HuH-7.5 (cell line): ENCODE measurements around the gene TTL.
"Not testable (repeated sequence)": the region's sequence is repeated elsewhere in the genome, so short reads cannot be mapped to it uniquely, and the experiment has no call there.

Experiments used
- DNase-seq: peaks from one replicate; pipeline ENCODE4 v3.0.0; 2011; ENCODE audit warnings: low spot score

TTL gene

GRCh38 chr2:112481528-112482233 lies at the start of gene TTL:
Gene TTL (plus strand): TSS chr2:112482156. CDS start chr2:112482345, 189 bp downstream.
- DNase-seq: peak; percentile 84

- DNase-seq: not testable (repeated sequence)
Measured at GRCh38 chr2:112432390-112432734, 49.6 kb upstream of the TTL start.

- not testable (repeated sequence) for DNase-seq
Measured at GRCh38 chr2:112432735-112433479, 49.0 kb upstream of the TTL start.

GRCh38 chr2:112433480-112433879 lies 48.5 kb upstream of the TTL start, which contains the start of gene RGPD8:
Gene RGPD8 (minus strand): TSS chr2:112433645. CDS start chr2:112433453, 192 bp downstream.
- DNase-seq: peak; percentile 38

GRCh38 chr2:112433932-112434730 lies 47.8 kb upstream of the TTL start:
- DNase-seq: no peak

- not testable (repeated sequence) for DNase-seq
Measured at GRCh38 chr2:112434890-112435715, 46.9 kb upstream of the TTL start.

GRCh38 chr2:112435716-112436431 lies 46.1 kb upstream of the TTL start:
- DNase-seq: not testable (repeated sequence)

GRCh38 chr2:112436993-112437392 lies 45.0 kb upstream of the TTL start:
- not testable (repeated sequence) for DNase-seq

GRCh38 chr2:112437405-112437831 lies 44.5 kb upstream of the TTL start:
- DNase-seq: not testable (repeated sequence)

- DNase-seq: not testable (repeated sequence)
Measured at GRCh38 chr2:112438603-112439261, 43.2 kb upstream of the TTL start.

- not testable (repeated sequence) for DNase-seq
Measured at GRCh38 chr2:112444256-112444655, 37.7 kb upstream of the TTL start.

- no peak for DNase-seq
Measured at GRCh38 chr2:112449854-112450253, 32.1 kb upstream of the TTL start.

GRCh38 chr2:112451317-112451716 lies 30.6 kb upstream of the TTL start:
- DNase-seq: no peak

- no peak for DNase-seq
Measured at GRCh38 chr2:112454586-112454985, 27.4 kb upstream of the TTL start.

GRCh38 chr2:112459372-112459771 lies 22.6 kb upstream of the TTL start:
- DNase-seq: no peak

- DNase-seq: no peak
Measured at GRCh38 chr2:112462178-112462577, 19.8 kb upstream of the TTL start.

GRCh38 chr2:112463256-112463655 lies 18.7 kb upstream of the TTL start:
- DNase-seq: no peak

GRCh38 chr2:112465382-112465781 lies 16.6 kb upstream of the TTL start:
- DNase-seq: no peak

GRCh38 chr2:112472547-112473263 lies 9.3 kb upstream of the TTL start:
- no peak for DNase-seq
